Heart left ventricle (tissue), 13 donors: ENCODE data around the gene F11.

Experiments
- POLR2A ChIP-seq, 2 donors: fragments of 450-650 bp; IDR thresholded peaks; one replicate each; pipeline ENCODE4 v1.6.1; 2017; ENCODE audit warnings: antibody characterized with exemption in 2 of 2, mild to moderate bottlenecking in 2 of 2, moderate library complexity in 2 of 2
- TF ChIP-seq, protein P1 (sequence below), 12 donors: fragments of 200-600 bp; sonication (generic) in 4 of 12; IDR thresholded peaks; one replicate each; pipeline versions ENCODE4 v1.5.0 to v1.8.0; 2018 to 2022; ENCODE audit warnings: antibody characterized with exemption in 12 of 12, mild to moderate bottlenecking in 5 of 12
- donor health status: ischemic (EF 13 %, LVEDD 7.1; RV severe dilation, severe dysfunction).
- donor health status: DM: no; HTN: yes; CAD: no.
- donor health status: DM: no; HTN: no; CAD: no.
- donor health status: ischemic (EF 25% LVEDD 6.9; RV normal size, moderate dysfunction).
- donor health status: ischemic (EF 25% LVEDD 5.7; RV mildly dilated, moderate dysfunction).
- donor health status: ischemic (EF 35%, LVEDD 5.7; RV mildly dilated, moderate dysfunction).
- donor health status: nonischemic (EF 11% LVEDD 7.7; RV severe dilation, severe dysfunction).
- donor health status: DM: yes; HTN: yes; CAD: no.
- donor health status: PGD.
- donor health status: ischemic (EF 29% LVEDD 5.4; RV normal size, mild dysfunction).
- donor health status: nonischemic (EF 23%, LVEDD 6.1; RV moderate dilation, normal function).

GRCh38 chr4:186286581-186286980, 20.6 kb downstream of the F11 start:
- no peak for TF ChIP-seq POLR2A (IDR thresholded peaks at IDR 0.05)
- TF ChIP-seq, protein P1, sequence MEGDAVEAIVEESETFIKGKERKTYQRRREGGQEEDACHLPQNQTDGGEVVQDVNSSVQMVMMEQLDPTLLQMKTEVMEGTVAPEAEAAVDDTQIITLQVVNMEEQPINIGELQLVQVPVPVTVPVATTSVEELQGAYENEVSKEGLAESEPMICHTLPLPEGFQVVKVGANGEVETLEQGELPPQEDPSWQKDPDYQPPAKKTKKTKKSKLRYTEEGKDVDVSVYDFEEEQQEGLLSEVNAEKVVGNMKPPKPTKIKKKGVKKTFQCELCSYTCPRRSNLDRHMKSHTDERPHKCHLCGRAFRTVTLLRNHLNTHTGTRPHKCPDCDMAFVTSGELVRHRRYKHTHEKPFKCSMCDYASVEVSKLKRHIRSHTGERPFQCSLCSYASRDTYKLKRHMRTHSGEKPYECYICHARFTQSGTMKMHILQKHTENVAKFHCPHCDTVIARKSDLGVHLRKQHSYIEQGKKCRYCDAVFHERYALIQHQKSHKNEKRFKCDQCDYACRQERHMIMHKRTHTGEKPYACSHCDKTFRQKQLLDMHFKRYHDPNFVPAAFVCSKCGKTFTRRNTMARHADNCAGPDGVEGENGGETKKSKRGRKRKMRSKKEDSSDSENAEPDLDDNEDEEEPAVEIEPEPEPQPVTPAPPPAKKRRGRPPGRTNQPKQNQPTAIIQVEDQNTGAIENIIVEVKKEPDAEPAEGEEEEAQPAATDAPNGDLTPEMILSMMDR (IDR thresholded peaks at IDR 0.05), result no peak
